Endothelial cell of umbilical vein (primary cell): Measurements from ENCODE around the gene ANGEL2. TPM values are rescaled to one million over a fixed set of nuclear protein-coding genes. Genes with fewer than 3 reads are reported as not detected.

Source experiments
- BruUV-seq: library from RNA; stranded (reverse); fragments of 400-500 nt; replicated peaks from 2 replicates; lab custom pipeline; 2021; lab: Mats Ljungman, UMichigan
- CTCF ChIA-PET: fragments of 300-600, 350-600 bp; sonication (Branson Sonifier 250); formaldehyde crosslinking; loops from one replicate; lab custom pipeline; 2021; ENCODE audit warnings: antibody characterized with exemption, inconsistent platforms; lab: Charles Lee
- POLR2A ChIA-PET: fragments of 300-600, 350-600 bp; sonication (Branson Sonifier 250); formaldehyde crosslinking; loops from one replicate; lab custom pipeline; 2021; ENCODE audit warnings: antibody characterized with exemption, inconsistent platforms; lab: Charles Lee
- DNase-seq: peaks from one replicate; pipeline ENCODE4 v3.0.0-alpha.2; 2011; ENCODE audit warnings: low read depth, low spot score
- FAIRE-seq: peaks from 2 replicates; lab custom pipeline; 2011; peaks lifted over from hg19 to GRCh38; lab: Jason Lieb, UNC
- H2AFZ ChIP-seq: 2 replicates; pipeline ENCODE4 v1.6.0; 2012; ENCODE audit warnings: low read depth, low read length, control low read depth, inconsistent platforms
- H3K27ac ChIP-seq: 2 replicates; pipeline ENCODE4 v1.5.1; 2011; ENCODE audit warnings: low read depth, mild to moderate bottlenecking, control low read depth, low read length, moderate library complexity; ENCODE audit not compliant: insufficient read depth
- H3K27me3 ChIP-seq, 2 experiments: 2 replicates each; pipeline versions ENCODE4 v1.6.0 to v1.6.1; 2011; ENCODE audit warnings: low read length in 2 of 2, mixed read lengths in 1 of 2; ENCODE audit not compliant: control insufficient read depth in 2 of 2, insufficient read depth in 2 of 2
- H3K36me3 ChIP-seq, 2 experiments: 2 replicates in 1 of 2; 3 replicates in 1 of 2; pipeline ENCODE4 v1.5.1; 2011; ENCODE audit warnings: low read length in 2 of 2, mild to moderate bottlenecking in 1 of 2, moderate library complexity in 1 of 2; ENCODE audit not compliant: control insufficient read depth in 2 of 2, insufficient read depth in 2 of 2; ENCODE audit errors: extremely low read depth in 1 of 2
- H3K4me1 ChIP-seq: 3 replicates; pipeline ENCODE4 v1.5.1; 2011; ENCODE audit warnings: mild to moderate bottlenecking, low read length; ENCODE audit not compliant: control insufficient read depth, insufficient read depth; ENCODE audit errors: extremely low read depth
- H3K4me2 ChIP-seq: 2 replicates; pipeline ENCODE4 v1.6.1; 2011; ENCODE audit warnings: low read length, control low read depth, mixed read lengths; ENCODE audit not compliant: insufficient read depth
- H3K4me3 ChIP-seq, 3 experiments: fragments of 200-600 bp in 1 of 3; sonication (generic), shearing (Covaris generic) in 1 of 3; replicated peaks in 1 of 3; 2 replicates each; pipeline ENCODE4 v1.5.1; 2011 to 2016; ENCODE audit warnings: control low read depth in 3 of 3, low read length in 3 of 3, mild to moderate bottlenecking in 2 of 3, inconsistent platforms in 1 of 3, low read depth in 1 of 3, moderate library complexity in 1 of 3; ENCODE audit not compliant: insufficient read depth in 1 of 3
- H3K79me2 ChIP-seq: 2 replicates; pipeline ENCODE4 v1.6.0; 2012; ENCODE audit warnings: low read length, inconsistent platforms; ENCODE audit not compliant: control insufficient read depth, insufficient read depth
- H3K9ac ChIP-seq: replicated peaks from 2 replicates; pipeline ENCODE3; 2011; ENCODE audit warnings: low read length, control low read depth; ENCODE audit not compliant: insufficient read depth; ENCODE audit errors: extremely low read depth
- H3K9me1 ChIP-seq: replicated peaks from 3 replicates; pipeline ENCODE4 v1.6.0; 2011; ENCODE audit warnings: mild to moderate bottlenecking, low read length; ENCODE audit not compliant: control insufficient read depth, insufficient read depth; ENCODE audit errors: extremely low read depth
- H3K9me3 ChIP-seq: replicated peaks from 2 replicates; pipeline ENCODE4 v1.5.1; 2012; ENCODE audit warnings: low read length, inconsistent platforms; ENCODE audit not compliant: control insufficient read depth, insufficient read depth
- H4K20me1 ChIP-seq: replicated peaks from 2 replicates; pipeline ENCODE3; 2011; ENCODE audit warnings: mild to moderate bottlenecking, low read length; ENCODE audit not compliant: control insufficient read depth, insufficient read depth; ENCODE audit errors: extremely low read depth
- EZH2 ChIP-seq: IDR thresholded peaks from 2 replicates; pipeline ENCODE4 v1.6.1; 2012; ENCODE audit warnings: borderline replicate concordance, low read depth, mild to moderate bottlenecking, moderate library complexity, low read length, inconsistent platforms; ENCODE audit not compliant: severe bottlenecking
- FOS ChIP-seq: IDR thresholded peaks from 2 replicates; pipeline ENCODE4 v1.6.1; 2011; ENCODE audit warnings: mild to moderate bottlenecking, low read length, moderate library complexity, borderline replicate concordance; ENCODE audit not compliant: insufficient read depth
- GATA2 ChIP-seq: IDR thresholded peaks from 2 replicates; pipeline ENCODE4 v1.7.0; 2011; ENCODE audit warnings: low read depth, mild to moderate bottlenecking, moderate library complexity, mixed read lengths, low read length; ENCODE audit not compliant: insufficient read length, insufficient read depth
- JUN ChIP-seq: IDR thresholded peaks from 2 replicates; pipeline ENCODE4 v1.6.1; 2011; ENCODE audit warnings: borderline replicate concordance, low read depth; ENCODE audit not compliant: insufficient read length, insufficient read depth
- MAX ChIP-seq: IDR thresholded peaks from 2 replicates; pipeline ENCODE4 v1.6.1; 2011; ENCODE audit not compliant: insufficient read depth, insufficient read length
- MYC ChIP-seq: IDR thresholded peaks from one replicate; pipeline ENCODE4 v1.6.1; 2011; ENCODE audit warnings: mild to moderate bottlenecking, low read depth, low read length
- POLR2A ChIP-seq: IDR thresholded peaks from 2 replicates; pipeline ENCODE4 v1.6.1; 2012; ENCODE audit warnings: low read depth, mild to moderate bottlenecking, control low read depth, low read length
- POLR2AphosphoS5 ChIP-seq: IDR thresholded peaks from 2 replicates; pipeline ENCODE4 v1.6.1; 2012; ENCODE audit warnings: low read depth, mild to moderate bottlenecking, control low read depth, low read length, moderate library complexity; ENCODE audit not compliant: insufficient read depth
- dilution Hi-C: fragments of 300-500 bp; cut with MboI; formaldehyde crosslinking; loops from one replicate; pipeline ENCODE4 v1.15.0; 2019; ENCODE audit warnings: low sequenced_read_pairs; ENCODE audit not compliant: extremely low pct_ligation_motif_present
- intact Hi-C: fragments of 100-400 bp; cut with micrococcal nuclease; formaldehyde crosslinking; loops from one replicate; pipeline ENCODE4 v1.10.0; 2022
- polyA plus RNA-seq, 4 experiments: library from polyadenylated mRNA; depleted of rRNA in 3 of 4; stranded (reverse) in 3 of 4; unstranded in 1 of 4; fragments of >200 nt; gene quantifications; 2 replicates each; pipeline versions ENCODE4 v1.2.1 to v1.2.3, GENCODE V29; 2011 to 2012; ENCODE audit warnings: missing spikeins in 1 of 4
- total RNA-seq: library from RNA; stranded (reverse); gene quantifications from 2 replicates; pipeline ENCODE4 v1.2.3, GENCODE V29; 2021
- TF ChIP-seq, protein P1 (sequence below), 2 donors: IDR thresholded peaks; 1 replicate in 1 of 2; 2 replicates in 1 of 2; pipeline ENCODE4 v1.5.1; 2011; ENCODE audit warnings: low read length in 2 of 2, mild to moderate bottlenecking in 2 of 2, moderate library complexity in 2 of 2, control low read depth in 1 of 2, inconsistent platforms in 1 of 2, low read depth in 1 of 2; ENCODE audit not compliant: insufficient read depth in 1 of 2; ENCODE audit errors: extremely low read depth in 1 of 2

ANGEL2 gene
- total and polyA plus RNA-seq, 2 donors (not counting 3 experiments of a cell fraction or from before 2014, with no cell fraction given), result 11.9 to 39.1 TPM

GRCh38 chr1:213051127-213051880 is 35.6 kb upstream of the ANGEL2 start, which contains the start of gene RPS6KC1:
TSS of gene RPS6KC1 (plus strand) at chr1:213051241. CDS start at chr1:213051405, 164 bp downstream.
- H2AFZ ChIP-seq, result peak within 1 kb of the TSS; percentile 93
- peaks cover 6% of the 10 kb centered on the region for H3K4me1 ChIP-seq
- H3K79me2 ChIP-seq, result peaks cover 17% of the 10 kb centered on the region
- peak; percentile 74 for DNase-seq
- FAIRE-seq, result peak; percentile 66
- dilution Hi-C loops (no loop called here), intact Hi-C loops (loop anchor here (1.0 kb wide), 2 partner anchors 36 to 574 kb away; partner anchors contain the start of gene ANGEL2)
- no TSS peak for BruUV-seq
- H3K36me3 ChIP-seq, result no peaks in the 10 kb centered on the region
- H3K4me3 ChIP-seq, result peak within 1 kb of the TSS; percentile 83 to 95 (median 84)
- H3K9me1 ChIP-seq, result no peaks in the 10 kb centered on the region
- H3K9ac ChIP-seq, result peak within 1 kb of the TSS; percentile 55
- ChIA-PET POLR2A (no interaction called here), CTCF (no interaction called here)
- no peaks in the 10 kb centered on the region for H4K20me1 ChIP-seq
- TF ChIP-seq JUN (no peak), GATA2 (no peak), POLR2AphosphoS5 (peak; percentile 61), MYC (no peak), FOS (peak; percentile 61), EZH2 (no peak), MAX (no peak), POLR2A (peak; percentile 54)
- TF ChIP-seq, protein P1, sequence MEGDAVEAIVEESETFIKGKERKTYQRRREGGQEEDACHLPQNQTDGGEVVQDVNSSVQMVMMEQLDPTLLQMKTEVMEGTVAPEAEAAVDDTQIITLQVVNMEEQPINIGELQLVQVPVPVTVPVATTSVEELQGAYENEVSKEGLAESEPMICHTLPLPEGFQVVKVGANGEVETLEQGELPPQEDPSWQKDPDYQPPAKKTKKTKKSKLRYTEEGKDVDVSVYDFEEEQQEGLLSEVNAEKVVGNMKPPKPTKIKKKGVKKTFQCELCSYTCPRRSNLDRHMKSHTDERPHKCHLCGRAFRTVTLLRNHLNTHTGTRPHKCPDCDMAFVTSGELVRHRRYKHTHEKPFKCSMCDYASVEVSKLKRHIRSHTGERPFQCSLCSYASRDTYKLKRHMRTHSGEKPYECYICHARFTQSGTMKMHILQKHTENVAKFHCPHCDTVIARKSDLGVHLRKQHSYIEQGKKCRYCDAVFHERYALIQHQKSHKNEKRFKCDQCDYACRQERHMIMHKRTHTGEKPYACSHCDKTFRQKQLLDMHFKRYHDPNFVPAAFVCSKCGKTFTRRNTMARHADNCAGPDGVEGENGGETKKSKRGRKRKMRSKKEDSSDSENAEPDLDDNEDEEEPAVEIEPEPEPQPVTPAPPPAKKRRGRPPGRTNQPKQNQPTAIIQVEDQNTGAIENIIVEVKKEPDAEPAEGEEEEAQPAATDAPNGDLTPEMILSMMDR (IDR thresholded peaks at IDR 0.05; ENCODE audit: extremely low read depth in 1 of 2, insufficient read depth in 1 of 2, low read depth in 1 of 2, low read length in 2 of 2), result no peak
- H3K27me3 ChIP-seq, result peaks cover 0 to under 1% of the 10 kb centered on the region in 2 experiments
- peak within 1 kb of the TSS; percentile 35 for H3K27ac ChIP-seq
- no peaks in the 10 kb centered on the region for H3K9me3 ChIP-seq
- H3K4me2 ChIP-seq, result peak within 1 kb of the TSS; percentile 96
